ENCODE measurements around the gene TVP23A. TPM values are rescaled to one million over a fixed set of nuclear protein-coding genes. Genes with fewer than 3 reads are reported as not detected.
"Not testable (repeated sequence)": the region's sequence is repeated elsewhere in the genome, so short reads cannot be mapped to it uniquely, and the experiment has no call there.

The TVP23A gene
- polyA plus RNA-seq, 10 donors: 2.1 to 5.0 (median 3.0) TPM

DNA sequence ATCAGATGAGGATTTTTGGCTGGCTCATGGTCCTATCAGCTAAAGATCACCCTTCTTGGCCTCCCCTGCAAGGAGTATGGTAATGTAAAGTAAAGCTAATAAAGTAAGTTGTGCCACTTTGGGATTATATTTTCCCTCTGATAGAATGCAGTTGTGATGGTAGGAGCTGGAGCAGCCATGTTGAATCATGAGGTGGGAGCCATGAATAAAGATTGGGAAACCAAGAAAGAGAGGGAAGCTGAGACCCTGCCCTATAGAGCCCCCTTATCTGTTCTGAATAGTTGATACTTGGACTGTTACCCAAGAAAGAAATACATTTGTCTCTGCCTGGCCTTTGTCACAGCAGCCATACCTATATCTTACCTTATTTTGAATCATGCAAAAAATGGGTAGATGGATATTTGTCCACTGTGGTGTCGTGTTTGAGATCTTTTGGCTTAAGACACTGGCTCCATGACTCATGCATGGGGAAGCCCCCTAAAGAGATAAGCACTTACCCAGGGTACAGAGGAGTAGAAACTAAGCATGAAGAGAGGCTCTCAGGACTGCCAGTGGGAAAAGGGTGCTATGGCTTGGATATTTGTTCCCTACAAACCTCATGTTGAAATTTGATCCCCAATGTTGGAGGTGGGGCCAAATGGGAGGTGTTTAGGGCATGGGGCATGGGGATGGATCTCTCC lies 17.7 kb upstream of the TVP23A start:
- no peak for DNase-seq

DNA sequence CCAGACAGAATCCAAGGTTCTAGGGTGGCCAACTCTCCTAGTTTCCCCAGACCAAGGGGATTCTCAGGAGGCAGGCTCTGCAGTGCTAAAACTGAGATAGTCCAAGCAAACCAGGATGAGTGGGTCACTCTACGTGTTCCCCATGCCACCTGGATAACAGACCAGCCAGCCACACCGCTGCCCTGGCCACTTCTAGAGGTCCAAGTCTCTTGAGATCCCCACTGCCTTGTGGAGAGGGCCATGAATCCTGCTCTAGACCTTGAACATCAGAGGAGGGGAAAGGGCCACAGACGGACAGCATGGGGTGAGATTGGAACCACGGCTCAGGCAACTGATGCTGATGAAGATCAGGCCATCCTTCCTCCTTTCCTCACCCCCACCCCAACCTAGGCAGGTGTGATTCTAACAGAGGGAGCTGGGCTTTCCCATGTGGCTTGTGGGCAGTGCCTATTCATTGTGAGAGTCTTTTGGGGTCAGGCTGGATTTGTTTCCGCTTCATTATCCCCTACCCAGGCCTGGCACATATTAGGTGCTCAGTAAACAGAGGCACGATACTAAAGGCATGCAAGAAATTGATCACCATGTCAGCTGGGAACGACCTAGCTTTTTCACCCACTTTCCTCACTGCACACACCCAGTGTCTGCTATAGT lies 16.8 kb upstream of the TVP23A start:
- DNase-seq: no peak

GRCh38 chr16:10834766-10835165 lies 16.2 kb upstream of the TVP23A start:
- DNase-seq: no peak

- no peak for DNase-seq
These were observed 15.5 kb upstream of the TVP23A start for GRCh38 chr16:10834130-10834529.

DNA sequence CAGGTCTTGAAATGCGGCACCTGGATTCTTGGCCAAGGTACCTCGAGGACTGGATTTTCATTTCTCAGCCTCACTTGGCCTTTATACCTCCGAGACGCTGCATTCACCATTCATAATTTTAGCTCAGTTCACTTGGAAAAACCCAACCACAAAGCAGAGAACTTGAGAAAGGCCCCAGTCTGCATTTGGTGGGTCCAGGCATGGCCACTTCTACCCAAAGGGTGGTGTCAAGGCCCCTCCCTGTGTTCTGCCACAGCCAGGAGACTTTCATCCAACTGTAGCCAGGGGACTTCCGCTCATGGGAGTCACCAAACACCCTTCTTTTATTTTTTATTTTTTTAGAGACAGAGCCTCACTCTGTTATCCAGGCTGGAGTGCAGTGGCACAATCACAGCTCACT lies 14.7 kb upstream of the TVP23A start:
- no peak for DNase-seq

DNA sequence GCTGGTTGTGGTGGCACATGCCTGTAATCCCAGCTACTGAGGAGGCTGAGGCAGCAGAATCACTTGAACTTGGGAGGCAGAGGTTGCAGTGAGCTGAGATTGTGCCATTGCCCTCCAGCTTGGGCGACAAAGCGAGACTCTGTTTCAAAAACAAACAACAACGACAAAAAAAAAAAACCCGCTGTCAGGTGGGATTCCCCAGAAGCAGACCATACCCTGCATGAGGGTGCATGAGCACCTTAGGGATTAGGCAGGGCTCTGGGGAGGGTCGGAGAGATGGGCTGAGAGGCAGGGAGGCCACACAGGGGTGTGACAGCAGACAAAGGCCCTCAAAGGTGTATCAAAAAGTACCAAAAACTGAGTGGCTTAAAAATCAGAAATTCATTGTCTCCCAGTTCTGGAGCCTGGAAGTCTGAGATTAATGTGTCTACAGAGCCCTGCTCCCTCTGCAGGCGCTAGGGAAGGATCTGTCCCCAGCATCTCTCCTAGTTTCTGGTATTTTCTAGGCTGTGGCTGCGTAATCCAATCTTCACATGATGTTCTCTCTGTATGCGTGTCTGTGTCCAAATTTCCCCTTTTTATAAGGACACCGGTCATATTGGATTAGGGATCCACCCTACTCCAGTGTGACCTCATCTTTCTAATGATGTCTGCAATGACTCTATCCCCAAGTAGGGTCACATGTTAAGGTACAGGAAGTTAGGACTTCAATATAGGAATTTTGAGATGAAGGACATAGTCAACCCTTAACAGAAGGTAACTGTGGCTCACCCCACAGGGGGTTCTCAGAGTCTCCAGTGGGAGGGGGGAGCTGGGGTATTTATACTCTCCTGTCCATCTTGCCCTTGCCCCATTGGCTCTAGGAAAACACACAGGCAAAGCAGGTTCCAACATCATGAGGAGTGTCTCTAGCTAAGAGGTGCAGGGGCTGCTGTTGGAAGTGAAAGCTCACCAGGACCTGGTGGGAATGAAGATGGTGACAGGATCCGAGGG lies 13.6 kb upstream of the TVP23A start:
- no peak for DNase-seq

- not testable (repeated sequence) for DNase-seq
These were observed 11.6 kb upstream of the TVP23A start for GRCh38 chr16:10830240-10830639.

- not testable (repeated sequence) for DNase-seq
These were observed 10.9 kb upstream of the TVP23A start for GRCh38 chr16:10829390-10830098.

GRCh38 chr16:10828851-10829366 lies 10.3 kb upstream of the TVP23A start:
- peak; percentile 76 to 96 (median 92) for DNase-seq

DNA sequence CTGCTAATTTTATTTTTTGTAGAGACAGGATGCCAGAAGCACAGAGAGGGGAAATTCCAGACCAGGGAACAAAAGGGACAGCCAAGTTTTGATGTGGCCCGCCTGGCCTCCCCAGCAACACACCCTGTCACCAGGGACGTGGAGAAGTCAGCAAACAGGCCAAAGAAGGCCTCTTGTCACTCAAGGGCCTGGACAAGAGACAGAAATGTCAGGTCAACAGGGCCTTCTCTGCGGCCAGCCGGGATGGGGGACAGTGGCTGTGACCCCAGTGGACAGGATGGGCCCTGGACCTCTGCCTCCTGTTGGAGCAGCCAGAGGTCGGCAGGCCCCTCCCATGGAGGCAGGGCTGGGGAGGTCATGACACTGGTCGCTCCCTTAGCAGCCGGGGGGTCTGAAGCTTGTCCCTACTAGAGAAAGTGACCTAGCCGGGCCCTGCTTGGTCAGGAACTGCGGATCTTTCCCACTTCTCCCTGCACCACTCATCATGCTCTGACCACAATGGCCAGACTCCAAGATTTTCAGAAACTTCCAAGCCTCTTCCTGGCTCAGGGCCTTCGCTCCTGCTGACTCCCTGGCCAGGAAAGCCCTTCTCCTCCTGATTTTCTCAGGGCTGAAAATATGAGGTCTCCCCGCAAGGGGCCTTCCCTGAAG lies 9.2 kb upstream of the TVP23A start:
- DNase-seq: peak; percentile 86 to 96 (median 93)

DNA sequence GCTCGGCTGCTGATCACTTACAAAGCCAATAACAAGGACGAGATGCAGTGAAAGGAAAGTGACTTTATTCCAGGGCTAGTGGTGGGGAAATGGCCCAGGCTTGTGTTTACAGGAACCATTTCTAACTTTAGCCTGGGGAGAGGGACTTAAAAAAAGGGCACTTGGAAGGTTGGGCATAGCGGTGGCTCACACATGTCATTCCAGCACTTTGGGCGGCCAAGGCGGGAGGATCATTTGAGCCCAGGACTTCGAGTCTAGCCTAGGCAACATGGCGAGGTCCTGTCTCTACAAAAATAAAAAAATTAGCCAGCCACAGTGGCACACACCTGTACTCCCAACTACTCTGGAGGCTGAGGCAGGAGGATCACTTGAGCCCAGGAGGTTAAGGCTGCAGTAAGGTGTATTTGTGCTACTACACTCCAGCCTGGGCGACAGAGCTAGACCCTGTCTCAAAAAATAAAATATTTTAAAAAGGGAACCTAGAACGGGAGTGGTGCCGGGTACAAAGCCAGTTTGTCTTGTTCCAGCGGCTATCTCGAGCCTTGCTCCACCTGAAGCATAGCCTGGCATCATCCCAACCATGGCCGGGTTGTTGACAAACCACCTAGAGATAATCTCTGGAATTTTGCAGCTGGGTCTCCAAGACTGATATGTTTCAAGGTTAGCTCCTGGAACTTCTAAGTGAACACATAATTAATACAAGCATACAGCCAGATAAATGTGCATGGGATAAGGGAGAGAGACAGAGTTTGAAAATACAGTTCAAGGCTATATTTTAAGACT lies 5.7 kb upstream of the TVP23A start:
- DNase-seq: no peak

- no peak for DNase-seq
These were observed 4.1 kb upstream of the TVP23A start for GRCh38 chr16:10822702-10823101.

GRCh38 chr16:10820546-10820945 lies 2.0 kb upstream of the TVP23A start:
- DNase-seq: no peak

DNA sequence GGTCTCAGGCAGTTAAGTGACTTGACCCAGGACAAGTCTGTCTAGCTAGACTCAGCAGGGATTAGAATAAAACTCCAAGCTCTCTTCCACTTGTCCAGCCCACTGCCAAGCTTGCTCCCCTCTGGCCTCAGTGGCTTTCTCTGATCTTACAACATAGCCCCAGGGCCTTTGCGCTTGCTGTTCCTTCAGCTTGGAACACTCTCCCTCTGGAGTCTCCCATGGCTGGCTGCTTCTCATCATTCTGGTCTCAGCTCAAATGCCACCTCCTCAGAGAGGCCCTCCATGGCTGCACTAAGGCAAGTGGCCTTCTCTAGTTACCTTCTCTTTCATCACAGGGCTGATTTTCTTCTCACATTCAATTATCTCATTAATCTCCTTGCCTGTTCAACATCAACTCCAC lies 1.1 kb downstream of the TVP23A start:
- DNase-seq: no peak

- no peak for DNase-seq
These were observed 5.5 kb downstream of the TVP23A start for GRCh38 chr16:10813099-10813455.

GRCh38 chr16:10812312-10813098 lies 6.1 kb downstream of the TVP23A start:
- no peak for DNase-seq

DNA sequence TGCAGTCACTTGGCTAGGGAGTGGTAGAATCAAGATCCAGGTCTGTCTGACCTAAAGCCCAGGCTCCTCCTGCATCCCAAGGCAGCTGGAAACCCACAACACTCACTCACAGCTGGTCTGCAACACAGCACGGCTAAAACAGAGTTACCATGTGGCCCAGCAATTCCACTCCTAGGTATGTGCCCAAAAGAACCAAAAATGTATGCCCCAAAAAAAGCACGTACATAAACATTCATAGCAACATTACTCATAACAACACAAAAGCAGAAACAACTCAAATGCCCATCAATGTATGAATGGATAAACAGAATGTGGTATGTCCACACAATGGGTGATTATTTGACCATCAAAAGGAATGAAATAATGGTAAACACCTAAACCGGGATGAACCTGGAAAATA lies 8.9 kb downstream of the TVP23A start:
- DNase-seq: no peak

GRCh38 chr16:10808850-10809249 lies 9.7 kb downstream of the TVP23A start:
- no peak for DNase-seq

DNA sequence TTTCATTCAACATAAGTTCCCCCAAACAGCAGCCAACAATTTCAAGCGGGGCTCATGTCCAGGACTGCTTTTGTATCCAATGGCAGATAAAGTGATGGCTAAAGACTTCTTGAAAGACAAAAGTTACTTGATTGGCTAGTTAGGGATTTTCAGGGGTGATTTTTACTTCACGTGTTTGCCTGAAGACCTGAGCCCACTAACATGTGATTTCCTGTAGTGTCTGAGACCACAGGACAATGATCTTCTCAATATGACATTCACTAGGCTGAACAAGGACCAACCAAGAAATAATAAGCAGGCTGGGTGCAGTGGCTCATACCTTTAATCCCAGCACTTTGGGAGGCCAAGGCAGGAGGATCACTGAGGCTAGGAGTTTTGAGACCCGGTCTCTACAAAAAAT lies 10.4 kb downstream of the TVP23A start:
- DNase-seq: no peak

Data from muscle of back (tissue), 11 donors.